B cell (primary cell): ENCODE results near the gene NEMP2. TPM values are rescaled to one million over a fixed set of nuclear protein-coding genes. Genes with fewer than 3 reads are reported as not detected.
A peak's percentile ranks its signal among the peaks of the same experiment; 100 is the strongest.

Experiments
- ATAC-seq: fragments of 200-7000 bp; cut with Tn5 transposase; one replicate; pipeline ENCODE4 v1.10.0; 2021; ENCODE audit warnings: low read depth, mild to moderate bottlenecking, moderate number of reproducible peaks, moderate library complexity
- CTCF ChIA-PET: fragments of 350-600 bp; sonication (Branson Sonifier 250); formaldehyde crosslinking; loops from one replicate; lab custom pipeline; 2021; ENCODE audit warnings: antibody characterized with exemption, inconsistent platforms; lab: Charles Lee
- POLR2A ChIA-PET: fragments of 350-600 bp; sonication (Branson Sonifier 250); formaldehyde crosslinking; loops from one replicate; lab custom pipeline; 2021; ENCODE audit warnings: antibody characterized with exemption; lab: Charles Lee
- DNase-seq: peaks from one replicate; pipeline ENCODE4 v3.0.0; 2013
- H2AFZ ChIP-seq: 2 replicates; pipeline ENCODE4 v1.6.1; 2012; ENCODE audit warnings: mild to moderate bottlenecking, low read depth, low read length; ENCODE audit not compliant: insufficient read depth, poor library complexity, severe bottlenecking
- H3K27ac ChIP-seq, 2 donors: 1 replicate in 1 of 2; 2 replicates in 1 of 2; pipeline ENCODE4 v1.5.1; 2012 to 2013; ENCODE audit warnings: low read length in 2 of 2, mild to moderate bottlenecking in 2 of 2, moderate library complexity in 1 of 2
- H3K27me3 ChIP-seq, 4 experiments: fragments of 200-600 bp in 1 of 4; sonication (generic) in 1 of 4; replicated peaks in 1 of 4; 1 replicate in 2 of 4; 2 replicates in 2 of 4; pipeline versions ENCODE4 v1.6.1 to v1.7.0; 2013 to 2016; ENCODE audit warnings: low read length in 3 of 4, mild to moderate bottlenecking in 2 of 4, mixed read lengths in 1 of 4, moderate library complexity in 1 of 4; ENCODE audit not compliant: insufficient read depth in 4 of 4, control insufficient read depth in 3 of 4; ENCODE audit errors: control extremely low read depth in 1 of 4
- H3K36me3 ChIP-seq, 2 experiments: replicated peaks in 1 of 2; 1 replicate in 1 of 2; 2 replicates in 1 of 2; pipeline versions ENCODE4 v1.6.1 to v1.7.1; 2013; ENCODE audit warnings: low read length in 1 of 2; ENCODE audit not compliant: insufficient read depth in 2 of 2, control insufficient read depth in 1 of 2; ENCODE audit errors: control extremely low read depth in 1 of 2, extremely low read depth in 1 of 2
- H3K4me1 ChIP-seq, 2 donors: fragments of 200-600 bp in 1 of 2; sonication (generic) in 1 of 2; 1 replicate in 1 of 2; 2 replicates in 1 of 2; pipeline versions ENCODE4 v1.5.1 to v1.6.1; 2013 to 2017; ENCODE audit warnings: low read length in 2 of 2; ENCODE audit not compliant: control insufficient read depth in 2 of 2, insufficient read depth in 2 of 2
- H3K4me2 ChIP-seq: replicated peaks from 2 replicates; pipeline ENCODE3; 2012; ENCODE audit warnings: mild to moderate bottlenecking, low read depth, low read length; ENCODE audit not compliant: poor library complexity, severe bottlenecking
- H3K4me3 ChIP-seq, 5 experiments: fragments of 200-600 bp in 1 of 5; sonication (generic) in 1 of 5; 1 replicate in 3 of 5; 2 replicates in 2 of 5; pipeline versions ENCODE4 v1.5.1 to v1.7.0; 2011 to 2016; ENCODE audit warnings: low read length in 4 of 5, mild to moderate bottlenecking in 4 of 5, low read depth in 2 of 5, control low read depth in 1 of 5, moderate library complexity in 1 of 5; ENCODE audit not compliant: insufficient read depth in 1 of 5; ENCODE audit errors: control extremely low read depth in 1 of 5, extremely low read depth in 1 of 5
- H3K79me2 ChIP-seq: fragments of 200-600 bp; sonication (generic); one replicate; pipeline ENCODE4 v1.6.0; 2016; ENCODE audit warnings: low read length; ENCODE audit not compliant: control insufficient read depth, insufficient read depth
- H3K9ac ChIP-seq: fragments of 200-600 bp; sonication (generic); 2 replicates; pipeline ENCODE4 v1.6.1; 2017; ENCODE audit warnings: mild to moderate bottlenecking, low read length, moderate library complexity
- H3K9me3 ChIP-seq, 3 donors: one replicate each; pipeline versions ENCODE4 v1.6.1 to v1.7.1; 2013; ENCODE audit warnings: low read length in 2 of 3; ENCODE audit not compliant: control insufficient read depth in 2 of 3, insufficient read depth in 1 of 3; ENCODE audit errors: control extremely low read depth in 1 of 3
- H4K20me1 ChIP-seq: 2 replicates; pipeline ENCODE4 v1.6.0; 2012; ENCODE audit warnings: mild to moderate bottlenecking, low read length; ENCODE audit not compliant: insufficient read depth, control insufficient read depth, poor library complexity, severe bottlenecking
- H3K27ac Mint-ChIP-seq: one replicate; pipeline ENCODE4 v1.8.0; 2021; ENCODE audit warnings: mixed read lengths
- H3K27me3 Mint-ChIP-seq: one replicate; pipeline ENCODE4 v1.8.0; 2021; ENCODE audit warnings: mixed read lengths
- H3K4me1 Mint-ChIP-seq: one replicate; pipeline ENCODE4 v1.8.0; 2021; ENCODE audit warnings: mixed read lengths
- H3K4me3 Mint-ChIP-seq: one replicate; pipeline ENCODE4 v1.8.0; 2021; ENCODE audit warnings: mixed read lengths
- H3K9me3 Mint-ChIP-seq: one replicate; pipeline ENCODE4 v1.8.0; 2022; ENCODE audit warnings: mixed read lengths; ENCODE audit not compliant: insufficient read depth
- EZH2 ChIP-seq: IDR thresholded peaks from 2 replicates; pipeline ENCODE4 v1.6.1; 2012; ENCODE audit warnings: borderline replicate concordance, low read depth, mild to moderate bottlenecking, moderate library complexity, low read length; ENCODE audit not compliant: insufficient read depth, poor library complexity, severe bottlenecking
- WGBS: methylation state at CpG from one replicate; pipeline ENCODE4 v1.1.5; 2013; ENCODE audit warnings: missing lambda C conversion rate; ENCODE audit not compliant: insufficient coverage; 5-methylcytosine and 5-hydroxymethylcytosine counted together
- intact Hi-C: fragments of 100-400 bp; cut with micrococcal nuclease; formaldehyde crosslinking; loops from one replicate; pipeline ENCODE4 v1.10.0; 2022
- polyA plus RNA-seq: library from polyadenylated mRNA; depleted of rRNA; stranded (reverse); fragments of >200 nt; gene quantifications from 2 replicates; pipeline ENCODE4 v1.2.3, GENCODE V29; 2012
- total RNA-seq, 2 donors: library from RNA; stranded (reverse); fragments of 120-200 nt in 1 of 2; gene quantifications; 1 replicate in 1 of 2; 2 replicates in 1 of 2; pipeline versions ENCODE4 v1.2.3 to v1.2.4, GENCODE V29; 2013 to 2022
- TF ChIP-seq, protein P1 (sequence below): fragments of 200-600 bp; IDR thresholded peaks from one replicate; pipeline ENCODE4 v1.8.0; 2022; ENCODE audit warnings: antibody characterized with exemption, mild to moderate bottlenecking

The NEMP2 gene
- total and polyA plus RNA-seq, 2 donors (not counting 1 experiment from before 2014, with no cell fraction given) = 1.3 to 17.3 TPM

- Mint-ChIP-seq H3K27ac (no peak overlapping the region), H3K4me3 (no peak overlapping the region), H3K4me1 (peaks cover 63% of the 10 kb centered on the region), H3K27me3 (no peaks in the 10 kb centered on the region), H3K9me3 (no peaks in the 10 kb centered on the region)
- TF ChIP-seq EZH2 = no peak
- TF ChIP-seq, protein P1, sequence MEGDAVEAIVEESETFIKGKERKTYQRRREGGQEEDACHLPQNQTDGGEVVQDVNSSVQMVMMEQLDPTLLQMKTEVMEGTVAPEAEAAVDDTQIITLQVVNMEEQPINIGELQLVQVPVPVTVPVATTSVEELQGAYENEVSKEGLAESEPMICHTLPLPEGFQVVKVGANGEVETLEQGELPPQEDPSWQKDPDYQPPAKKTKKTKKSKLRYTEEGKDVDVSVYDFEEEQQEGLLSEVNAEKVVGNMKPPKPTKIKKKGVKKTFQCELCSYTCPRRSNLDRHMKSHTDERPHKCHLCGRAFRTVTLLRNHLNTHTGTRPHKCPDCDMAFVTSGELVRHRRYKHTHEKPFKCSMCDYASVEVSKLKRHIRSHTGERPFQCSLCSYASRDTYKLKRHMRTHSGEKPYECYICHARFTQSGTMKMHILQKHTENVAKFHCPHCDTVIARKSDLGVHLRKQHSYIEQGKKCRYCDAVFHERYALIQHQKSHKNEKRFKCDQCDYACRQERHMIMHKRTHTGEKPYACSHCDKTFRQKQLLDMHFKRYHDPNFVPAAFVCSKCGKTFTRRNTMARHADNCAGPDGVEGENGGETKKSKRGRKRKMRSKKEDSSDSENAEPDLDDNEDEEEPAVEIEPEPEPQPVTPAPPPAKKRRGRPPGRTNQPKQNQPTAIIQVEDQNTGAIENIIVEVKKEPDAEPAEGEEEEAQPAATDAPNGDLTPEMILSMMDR = no peak
- H3K4me3 ChIP-seq = no peak overlapping the region
- peaks cover 33% of the 10 kb centered on the region for H3K79me2 ChIP-seq
- peaks cover 11% of the 10 kb centered on the region for H4K20me1 ChIP-seq
- CTCF ChIA-PET = no interaction called here
- DNase-seq (no peak), ATAC-seq (no peak)
- H3K9me3 ChIP-seq = no peaks in the 10 kb centered on the region
- H3K27ac ChIP-seq = no peak overlapping the region
- H3K36me3 ChIP-seq = peaks cover 4 to 13% of the 10 kb centered on the region in 2 experiments
- no peak overlapping the region for H3K9ac ChIP-seq
- H3K4me1 ChIP-seq = peaks cover 7 to 28% of the 10 kb centered on the region in 2 donors
- H3K27me3 ChIP-seq = no peaks in the 10 kb centered on the region
- 97% methylated on average over 4 of the region's 5 CpGs for WGBS
- intact Hi-C loops = no loop called here
- H3K4me2 ChIP-seq = no peak overlapping the region
- no peak overlapping the region for H2AFZ ChIP-seq
- POLR2A ChIA-PET = no interaction called here
Observed at GRCh38 chr2:190466819-190467446, 67.6 kb downstream of the NEMP2 start.

DNA sequence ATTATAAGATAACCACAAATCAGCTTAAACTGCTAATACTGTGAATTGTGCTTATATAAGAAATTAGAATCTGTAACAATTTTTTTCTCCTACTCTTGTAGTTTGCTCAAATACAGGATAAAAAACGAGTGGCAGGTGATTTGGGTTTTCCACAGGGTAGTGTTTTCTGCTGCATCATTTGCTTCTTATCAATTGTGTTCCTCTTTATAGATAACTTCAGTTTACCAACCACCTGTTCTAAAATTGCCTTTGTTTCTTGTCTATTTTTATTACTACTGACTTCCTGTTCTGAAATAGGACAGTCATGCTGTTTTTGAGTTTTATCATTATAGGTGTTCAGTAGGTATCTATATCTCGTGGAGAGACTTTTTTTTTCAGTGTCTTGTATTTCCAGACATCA is 69.5 kb downstream of the NEMP2 start:
- Mint-ChIP-seq H3K9me3 (no peaks in the 10 kb centered on the region), H3K27me3 (no peaks in the 10 kb centered on the region), H3K27ac (peak overlapping the region; percentile 16), H3K4me1 (peaks cover 71% of the 10 kb centered on the region), H3K4me3 (peak overlapping the region; percentile 40)
- no CpG with 5 or more reads among the region's 2 CpGs for WGBS
- Histone ChIP-seq H3K27ac (no peak overlapping the region), H3K27me3 (no peaks in the 10 kb centered on the region), H3K4me3 (no peak overlapping the region), H3K4me1 (peaks cover 7 to 28% of the 10 kb centered on the region in 2 donors), H3K4me2 (peak overlapping the region; percentile 36), H3K36me3 (peaks cover 3 to 4% of the 10 kb centered on the region in 2 experiments), H3K9me3 (no peaks in the 10 kb centered on the region), H3K79me2 (peaks cover 39% of the 10 kb centered on the region), H3K9ac (peak overlapping the region; percentile 8), H2AFZ (no peak overlapping the region), H4K20me1 (peaks cover 12% of the 10 kb centered on the region)
- no peak for TF ChIP-seq EZH2
- TF ChIP-seq, protein P1 = no peak
- ChIA-PET CTCF (no interaction called here), POLR2A (no interaction called here)
- ATAC-seq (no peak), DNase-seq (no peak)
- intact Hi-C loops = no loop called here
